Astrocyte of the cerebellum (primary cell): Measurements from ENCODE around the gene ZNF644.

Source experiments
- DNase-seq: peaks from one replicate; pipeline ENCODE4 v3.0.0-alpha.2; 2011; ENCODE audit warnings: low read depth
- H3K4me3 ChIP-seq: 2 replicates; pipeline ENCODE4 v1.5.1; 2011; ENCODE audit warnings: mild to moderate bottlenecking, low read depth, low read length, moderate library complexity
- in situ Hi-C: cut with HindIII; loops from 2 replicates; pipeline ENCODE4 v1.10.0; 2017; ENCODE audit warnings: low sequenced_read_pairs
- TF ChIP-seq, protein P1 (sequence below): IDR thresholded peaks from 2 replicates; pipeline ENCODE4 v1.5.1; 2012; ENCODE audit warnings: low read length, low read depth, moderate library complexity, mild to moderate bottlenecking; ENCODE audit errors: missing control alignments

ZNF644 gene

DNA sequence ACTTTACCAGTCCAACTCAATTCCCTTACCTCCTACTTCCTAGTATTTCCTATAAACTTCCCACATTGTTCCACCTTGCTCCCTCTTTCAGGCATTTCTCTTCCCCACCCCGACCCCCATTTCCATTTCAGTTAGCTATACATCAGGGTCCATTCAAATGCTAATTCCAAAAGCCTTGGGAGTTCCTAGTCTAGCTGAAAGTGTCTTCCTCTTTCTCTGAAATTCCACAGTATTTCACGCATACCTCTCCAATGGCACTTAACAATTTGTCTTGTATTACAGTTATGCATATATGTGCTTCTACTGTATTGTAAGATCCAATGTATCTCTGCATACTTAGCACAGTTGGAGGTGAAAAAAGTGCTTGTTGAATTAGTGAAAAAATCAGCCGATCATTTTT, 94.9 kb downstream of the ZNF644 start:
- in situ Hi-C loops, result no loop called here

DNA sequence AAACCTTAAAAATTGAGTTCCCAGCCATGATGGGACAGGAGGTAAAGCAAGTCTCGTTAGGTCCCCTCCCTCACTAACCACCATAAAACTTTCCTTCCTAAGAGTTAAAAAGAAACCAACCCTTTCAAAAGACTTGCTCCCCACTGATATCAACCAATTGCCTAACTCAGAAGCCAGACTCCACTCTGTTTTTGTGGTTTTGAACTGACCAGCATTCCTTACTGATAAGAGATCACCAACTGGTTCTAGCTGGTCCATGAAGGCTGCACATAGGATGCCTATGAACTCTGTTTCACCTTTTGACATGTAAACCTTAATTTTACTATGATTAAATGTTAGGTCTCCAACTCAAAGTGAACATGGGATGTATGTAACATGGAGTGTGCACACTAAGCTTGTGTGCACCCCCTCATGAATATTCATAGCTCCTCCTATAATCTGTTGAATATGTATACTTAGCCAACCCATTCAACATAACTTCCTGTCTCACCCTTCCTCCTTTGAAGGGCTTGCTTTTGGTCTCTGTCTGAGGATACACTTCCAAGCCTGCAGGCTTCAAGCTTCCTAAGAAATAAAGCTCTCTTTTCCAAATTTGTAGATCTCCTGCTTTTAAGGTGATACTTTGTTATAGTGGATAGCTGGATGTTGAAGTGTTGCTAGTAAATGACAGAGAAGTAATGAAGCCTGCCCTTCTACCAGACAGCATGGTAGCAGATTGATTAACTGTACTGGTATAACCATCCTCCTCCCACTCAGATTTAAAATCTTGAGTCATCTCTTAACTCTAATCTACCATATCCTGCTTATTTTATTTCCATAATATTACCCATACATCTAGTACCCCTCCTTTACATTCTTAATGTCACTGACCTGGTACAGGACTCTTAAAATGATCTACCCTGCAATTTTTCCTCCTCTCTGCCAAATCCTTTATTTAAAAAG, 95.6 kb downstream of the ZNF644 start:
- H3K4me3 ChIP-seq, result no peak overlapping the region
- in situ Hi-C loops, result no loop called here
- DNase-seq, result peak; percentile 55
- TF ChIP-seq, protein P1, sequence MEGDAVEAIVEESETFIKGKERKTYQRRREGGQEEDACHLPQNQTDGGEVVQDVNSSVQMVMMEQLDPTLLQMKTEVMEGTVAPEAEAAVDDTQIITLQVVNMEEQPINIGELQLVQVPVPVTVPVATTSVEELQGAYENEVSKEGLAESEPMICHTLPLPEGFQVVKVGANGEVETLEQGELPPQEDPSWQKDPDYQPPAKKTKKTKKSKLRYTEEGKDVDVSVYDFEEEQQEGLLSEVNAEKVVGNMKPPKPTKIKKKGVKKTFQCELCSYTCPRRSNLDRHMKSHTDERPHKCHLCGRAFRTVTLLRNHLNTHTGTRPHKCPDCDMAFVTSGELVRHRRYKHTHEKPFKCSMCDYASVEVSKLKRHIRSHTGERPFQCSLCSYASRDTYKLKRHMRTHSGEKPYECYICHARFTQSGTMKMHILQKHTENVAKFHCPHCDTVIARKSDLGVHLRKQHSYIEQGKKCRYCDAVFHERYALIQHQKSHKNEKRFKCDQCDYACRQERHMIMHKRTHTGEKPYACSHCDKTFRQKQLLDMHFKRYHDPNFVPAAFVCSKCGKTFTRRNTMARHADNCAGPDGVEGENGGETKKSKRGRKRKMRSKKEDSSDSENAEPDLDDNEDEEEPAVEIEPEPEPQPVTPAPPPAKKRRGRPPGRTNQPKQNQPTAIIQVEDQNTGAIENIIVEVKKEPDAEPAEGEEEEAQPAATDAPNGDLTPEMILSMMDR, result no peak

More for the DNA sequence above, 94.9 kb downstream of the ZNF644 start:
- no peak for DNase-seq
- H3K4me3 ChIP-seq, result no peak overlapping the region
- TF ChIP-seq, protein P1, result no peak

DNA sequence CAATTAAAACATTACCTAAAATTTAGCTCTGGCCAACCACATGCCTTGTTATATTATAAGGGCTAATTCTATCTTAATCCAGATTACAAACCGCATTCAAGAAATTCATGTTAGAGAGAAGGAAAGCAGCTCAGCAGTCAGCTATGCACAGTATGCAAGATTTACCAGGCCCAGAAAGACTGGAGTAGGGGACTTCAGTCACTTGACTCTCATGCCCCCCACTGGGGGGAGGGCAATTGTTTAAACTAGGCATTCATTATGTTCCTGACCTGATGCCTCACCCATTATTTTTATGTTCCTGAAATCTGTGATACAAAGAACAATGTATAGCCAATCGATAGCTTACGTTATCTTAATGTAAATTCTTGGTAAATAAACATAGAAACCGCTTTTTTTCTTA, 96.9 kb downstream of the ZNF644 start:
- in situ Hi-C loops, result no loop called here
- TF ChIP-seq, protein P1, result no peak
- H3K4me3 ChIP-seq, result no peak overlapping the region
- no peak for DNase-seq

DNA sequence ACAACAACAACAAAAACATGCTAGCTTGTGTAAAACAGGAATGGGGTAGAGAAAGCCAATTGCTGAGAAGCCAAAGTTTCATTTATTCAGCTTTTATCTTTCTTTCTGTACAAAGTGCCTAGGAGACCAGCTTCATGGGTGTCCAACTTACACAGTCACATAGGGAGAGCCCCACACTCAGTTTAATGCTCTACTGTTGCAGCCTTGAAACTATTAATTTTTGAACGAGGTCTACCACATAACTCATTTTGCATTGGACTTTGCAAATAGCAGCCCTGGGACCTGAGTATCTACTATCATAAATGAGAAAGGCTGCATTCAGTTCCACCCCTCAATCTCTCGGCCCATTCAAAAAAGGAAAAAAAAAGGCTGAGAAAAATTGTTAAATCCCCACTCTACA, 98.8 kb downstream of the ZNF644 start:
- DNase-seq, result no peak
- TF ChIP-seq, protein P1, result no peak
- H3K4me3 ChIP-seq, result no peak overlapping the region
- in situ Hi-C loops, result no loop called here

DNA sequence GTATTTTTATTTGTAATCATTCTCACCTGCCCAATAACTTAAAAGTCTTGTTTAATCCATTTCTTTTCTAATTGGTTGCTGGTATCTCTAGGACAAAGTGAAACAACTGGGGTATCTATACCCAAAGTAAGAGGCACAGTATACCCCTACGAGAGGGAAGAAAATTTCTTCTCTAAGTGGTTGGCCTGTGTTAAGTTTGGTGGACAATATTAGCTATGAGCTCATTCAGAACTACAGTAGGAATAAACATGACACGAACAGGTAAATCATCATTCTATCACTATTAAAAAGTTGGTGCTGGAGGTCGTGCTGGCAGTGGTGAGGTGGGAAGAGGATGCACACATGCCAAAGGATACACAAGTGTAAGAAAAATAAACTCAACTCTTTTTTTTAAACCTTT, 99.6 kb downstream of the ZNF644 start:
- DNase-seq, result no peak
- TF ChIP-seq, protein P1, result no peak
- in situ Hi-C loops, result no loop called here
- no peak overlapping the region for H3K4me3 ChIP-seq

DNA sequence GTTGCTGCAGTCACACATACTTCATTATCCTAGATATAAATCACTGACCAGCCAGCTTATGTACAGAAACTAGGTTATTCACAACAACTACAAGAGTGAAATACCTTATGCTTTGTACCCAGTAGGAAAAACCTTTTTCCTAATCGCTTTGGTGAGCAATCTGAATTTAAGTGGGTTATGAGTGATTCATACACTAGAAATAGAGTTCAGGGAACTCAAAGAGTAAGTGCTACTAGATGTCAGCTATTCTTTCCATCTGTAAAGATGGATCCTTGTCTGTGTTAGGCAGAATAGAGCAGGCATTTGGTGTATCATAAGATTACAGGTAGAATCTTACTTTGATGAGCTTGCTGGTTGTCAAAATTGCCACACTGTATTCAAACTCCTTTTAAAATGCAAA, 101.9 kb downstream of the ZNF644 start:
- no peak for DNase-seq
- H3K4me3 ChIP-seq, result no peak overlapping the region
- TF ChIP-seq, protein P1, result no peak
- in situ Hi-C loops, result no loop called here
